GM18907 (cell line): ENCODE results near the gene QKI.
"Not testable (repeated sequence)": the region's sequence is repeated elsewhere in the genome, so short reads cannot be mapped to it uniquely, and the experiment has no call there.

Source experiments
- ATAC-seq: cut with Tn5 transposase; IDR thresholded peaks from one replicate; pipeline ENCODE4 v1.9.1; 2021; ENCODE audit warnings: mild to moderate bottlenecking, moderate library complexity; ENCODE audit not compliant: unreplicated experiment

The QKI gene

DNA sequence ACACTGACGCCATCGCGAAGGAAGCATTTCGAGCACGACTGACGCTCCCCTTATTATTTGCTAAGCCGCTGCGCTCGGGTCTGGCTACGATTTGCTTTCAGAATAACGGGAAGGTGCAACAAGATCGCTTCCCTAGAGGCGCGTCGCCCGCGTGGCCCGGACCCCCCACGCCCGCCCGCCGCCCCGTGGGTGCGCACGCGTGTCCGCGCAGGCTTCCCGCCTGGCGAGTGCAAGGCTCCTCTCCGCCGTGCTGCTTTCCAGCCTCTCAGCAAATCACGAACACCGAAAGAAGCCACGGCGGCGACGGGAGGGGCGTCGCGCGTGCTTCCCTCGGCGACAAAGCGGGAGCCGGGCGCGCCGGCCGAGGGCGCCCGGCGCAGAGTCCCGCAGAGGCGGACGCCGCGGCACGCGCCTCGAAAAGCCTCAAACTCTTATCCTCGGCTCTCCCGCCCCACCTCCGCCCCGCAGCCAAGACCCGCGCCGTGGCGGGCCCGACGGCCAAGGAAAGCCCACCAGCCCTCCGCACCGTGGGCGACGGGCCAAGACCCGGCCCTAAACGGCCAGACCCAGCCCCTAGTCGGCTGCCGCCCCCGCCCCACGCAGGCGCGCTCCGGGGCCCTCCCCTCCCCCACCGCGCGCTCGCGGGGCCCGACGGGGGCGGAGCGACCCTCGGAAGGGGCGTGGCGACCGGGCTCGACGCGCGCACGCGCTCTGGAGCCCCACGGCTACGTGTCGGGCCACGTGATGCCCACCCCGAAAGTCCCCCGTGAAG is 987 bp upstream of the QKI start:
- ATAC-seq: peak; percentile 54

DNA sequence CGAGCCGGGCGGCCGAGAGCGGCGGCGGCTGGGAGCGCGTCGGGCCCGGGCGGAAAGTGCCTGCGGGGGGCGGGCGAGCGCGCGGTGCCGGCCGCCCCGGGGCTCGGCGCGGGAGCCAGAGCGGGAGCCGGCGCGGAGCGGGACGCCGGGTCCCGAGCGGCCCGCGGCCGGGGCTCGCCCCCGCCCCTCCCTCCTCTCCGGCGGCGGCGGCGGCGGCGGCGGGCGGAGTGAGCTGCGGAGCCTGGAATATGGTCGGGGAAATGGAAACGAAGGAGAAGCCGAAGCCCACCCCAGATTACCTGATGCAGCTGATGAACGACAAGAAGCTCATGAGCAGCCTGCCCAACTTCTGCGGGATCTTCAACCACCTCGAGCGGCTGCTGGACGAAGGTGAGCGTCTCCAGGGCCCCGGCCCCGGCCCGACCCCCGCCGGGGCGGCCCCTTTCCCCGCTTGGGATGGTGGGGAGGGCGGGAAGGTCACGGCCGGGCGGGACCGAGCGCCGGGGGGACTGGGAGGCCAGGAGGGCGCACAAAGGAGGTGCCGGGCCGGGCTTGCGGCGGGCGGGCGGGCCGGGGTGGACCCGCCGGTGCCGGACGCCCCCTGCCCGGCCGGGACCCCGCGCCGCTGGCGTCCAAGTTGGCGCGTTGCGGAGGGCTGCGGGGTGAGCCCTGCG is 565 bp downstream of the QKI start:
- peak; percentile 1 for ATAC-seq

DNA sequence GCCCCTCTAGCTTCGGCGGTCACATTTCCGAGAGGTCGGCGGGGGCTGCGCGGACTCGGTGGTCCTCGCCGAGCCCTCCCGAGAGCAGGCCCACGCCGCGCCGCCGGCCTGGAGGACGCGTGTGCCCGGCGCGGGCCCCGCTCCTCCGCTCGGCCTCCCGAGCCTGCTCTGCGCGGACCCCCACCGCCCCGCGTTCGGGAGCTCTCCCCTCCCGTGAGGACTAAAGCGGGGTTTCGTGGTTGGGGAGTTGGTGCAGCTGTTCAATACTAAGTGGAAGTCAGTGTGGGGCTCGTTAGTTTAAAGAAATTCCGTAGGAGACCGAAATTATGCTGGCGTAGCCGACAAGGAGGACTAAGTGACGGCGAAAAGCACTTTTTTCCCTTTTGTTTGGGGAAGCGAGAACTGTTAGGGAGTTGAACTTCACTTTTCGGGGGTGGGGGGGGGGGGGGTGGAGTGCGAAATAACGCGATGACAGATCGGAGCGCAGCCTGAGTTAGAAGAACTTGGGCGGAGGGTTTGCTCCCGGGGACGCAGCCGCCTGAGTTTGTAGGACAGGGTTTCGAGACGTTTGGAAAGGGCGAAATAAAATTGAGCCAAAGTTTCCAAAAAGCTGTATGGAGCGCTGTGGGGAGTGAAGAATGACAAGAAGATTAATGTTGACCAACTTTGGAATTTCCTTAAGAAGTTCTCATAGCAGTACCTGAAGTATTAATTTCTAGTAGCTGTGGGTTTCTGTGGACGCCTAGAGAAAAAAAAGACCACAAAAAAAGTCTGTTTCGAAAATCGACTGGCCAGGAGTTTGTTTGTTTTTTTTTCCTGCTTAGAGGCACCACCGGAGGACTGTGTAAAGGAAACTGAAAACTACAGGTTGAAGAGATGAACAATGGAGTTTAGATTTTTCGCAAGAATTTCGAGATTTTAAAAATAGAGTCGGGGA is 1.4 kb downstream of the QKI start:
- ATAC-seq: peak; percentile 2

- ATAC-seq: no peak
Measured at GRCh38 chr6:163416557-163417253, 2.2 kb downstream of the QKI start.

GRCh38 chr6:163417595-163417994 is 3.1 kb downstream of the QKI start:
- ATAC-seq: no peak

GRCh38 chr6:163418311-163419029 is 4.0 kb downstream of the QKI start:
- ATAC-seq: no peak

GRCh38 chr6:163419413-163420288 is 5.1 kb downstream of the QKI start:
- ATAC-seq: no peak

- ATAC-seq: no peak
Measured at GRCh38 chr6:163420289-163420614, 5.7 kb downstream of the QKI start.

DNA sequence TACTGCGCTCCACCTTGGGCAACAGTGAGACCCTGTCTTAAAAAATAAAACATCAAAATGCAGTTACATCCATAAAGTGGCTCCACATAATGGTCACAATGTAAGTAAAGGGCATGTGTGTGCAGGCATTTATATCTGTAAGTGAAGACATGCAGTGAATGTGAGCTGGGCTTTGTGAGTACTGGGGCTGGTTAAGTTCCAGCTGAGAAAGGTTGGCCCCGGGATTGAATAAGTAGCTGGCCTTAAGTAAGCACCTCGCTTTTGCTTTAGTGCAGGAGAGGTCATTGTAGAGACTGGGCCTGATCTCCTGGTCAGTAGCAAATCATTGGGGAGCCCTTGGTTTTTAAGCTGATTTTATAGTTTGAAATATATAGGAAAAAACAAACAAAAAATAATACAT is 8.0 kb downstream of the QKI start:
- no peak for ATAC-seq

DNA sequence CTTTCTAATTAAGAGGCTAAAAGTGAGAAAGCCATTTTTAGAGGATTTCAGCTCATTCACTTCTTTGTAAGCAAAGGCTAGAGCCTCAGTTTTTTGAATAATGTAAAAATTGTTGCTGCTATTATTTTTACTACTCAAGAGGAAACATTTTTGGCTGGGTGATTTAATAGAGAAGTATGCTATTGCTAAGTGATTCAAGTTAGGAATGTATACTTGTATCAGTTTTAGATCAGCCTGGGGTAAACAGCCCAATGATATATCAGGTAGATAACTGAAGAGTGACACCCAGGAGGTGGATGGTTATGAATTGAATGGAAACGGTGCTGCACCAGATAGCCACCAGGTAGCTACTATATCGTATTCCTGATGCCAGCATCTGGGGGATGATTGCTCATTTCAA is 9.2 kb downstream of the QKI start:
- ATAC-seq: no peak

- ATAC-seq: no peak
Measured at GRCh38 chr6:163427498-163428254, 13.2 kb downstream of the QKI start.

GRCh38 chr6:163428373-163428772 is 13.9 kb downstream of the QKI start:
- ATAC-seq: no peak

GRCh38 chr6:163429858-163430448 is 15.4 kb downstream of the QKI start:
- ATAC-seq: no peak

DNA sequence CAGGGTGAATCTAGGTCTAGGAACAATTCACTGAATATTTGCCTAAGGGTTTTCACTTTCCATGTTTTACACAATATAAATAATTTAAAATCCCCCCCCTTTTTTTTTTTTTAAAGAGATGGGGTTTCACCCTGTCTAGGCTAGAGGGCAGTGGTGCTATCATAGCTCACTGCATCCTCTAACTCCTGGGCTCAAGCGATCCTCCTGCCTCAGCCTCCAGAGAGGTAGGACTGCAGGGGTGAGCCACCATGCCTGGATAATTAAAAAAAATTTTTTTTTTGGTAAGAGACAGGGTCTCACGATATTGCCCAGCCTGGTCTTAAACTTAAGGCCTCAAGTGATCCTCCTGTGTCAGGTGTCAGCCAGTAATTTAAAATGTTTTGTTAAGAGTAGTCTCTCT is 17.8 kb downstream of the QKI start:
- ATAC-seq: no peak

DNA sequence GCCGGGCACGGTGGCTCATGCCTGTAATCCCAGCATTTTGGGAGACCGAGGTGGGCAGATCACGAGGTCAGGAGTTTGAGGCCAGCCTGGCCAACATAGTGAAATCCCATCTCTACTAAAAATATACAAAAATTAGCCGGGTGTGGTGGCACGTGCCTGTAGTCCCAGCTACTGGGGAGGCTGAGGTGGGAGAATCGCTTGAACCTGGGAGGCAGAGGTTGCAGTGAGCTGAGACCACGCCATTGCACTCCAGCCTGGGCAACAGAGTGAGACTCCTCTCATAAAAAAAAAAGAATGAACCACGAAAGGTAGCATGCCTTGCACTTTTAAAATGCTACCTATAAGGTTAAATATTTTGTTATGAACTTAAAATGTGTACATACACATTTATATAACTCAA is 19.0 kb downstream of the QKI start:
- ATAC-seq: not testable (repeated sequence)

GRCh38 chr6:163435023-163435422 is 20.5 kb downstream of the QKI start:
- ATAC-seq: no peak

DNA sequence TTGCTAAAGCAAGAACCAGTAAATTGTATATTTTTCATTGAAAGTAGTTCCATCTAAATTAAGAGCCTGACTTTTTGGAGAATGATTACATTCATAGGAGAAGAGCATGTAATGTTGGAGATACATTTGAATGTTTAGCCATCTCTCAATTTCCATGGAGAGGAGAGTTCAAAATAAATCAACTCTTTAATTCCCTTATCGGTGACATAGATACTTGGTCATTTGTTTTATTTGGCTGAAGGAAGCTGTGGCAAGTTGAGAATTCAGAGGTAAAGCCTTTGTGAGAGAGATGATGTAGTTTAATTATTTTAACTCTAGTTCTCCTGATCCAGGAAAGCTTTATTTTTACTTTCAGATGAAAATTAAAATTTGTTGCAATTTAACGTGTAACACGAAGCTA is 22.3 kb downstream of the QKI start:
- ATAC-seq: no peak

GRCh38 chr6:163437466-163437865 is 22.9 kb downstream of the QKI start:
- no peak for ATAC-seq
